Vagina (tissue), 2 donors: ENCODE data around the gene SRPK3. TPM values are rescaled to one million over a fixed set of nuclear protein-coding genes. Genes with fewer than 3 reads are reported as not detected.
A peak's percentile ranks its signal among the peaks of the same experiment; 100 is the strongest.
"Not testable (repeated sequence)": the region's sequence is repeated elsewhere in the genome, so short reads cannot be mapped to it uniquely, and the experiment has no call there.

Experiments used
- DNase-seq, 2 donors: peaks; one replicate each; pipeline ENCODE4 v3.0.0-alpha.2; 2017; ENCODE audit errors: extremely low spot score in 2 of 2
- H3K27ac ChIP-seq: fragments of 200-600 bp; sonication (generic); one replicate; pipeline ENCODE4 v1.5.1; 2019
- H3K27me3 ChIP-seq: fragments of 200-600 bp; sonication (generic); one replicate; pipeline ENCODE4 v1.5.1; 2019
- H3K36me3 ChIP-seq, 2 donors: fragments of 200-600 bp; sonication (generic); one replicate each; pipeline ENCODE4 v1.5.1; 2017 to 2019
- H3K4me1 ChIP-seq: fragments of 200-600 bp; sonication (generic); one replicate; pipeline ENCODE4 v1.5.1; 2019
- H3K4me3 ChIP-seq, 2 donors: fragments of 200-600 bp; sonication (generic); 1 replicate in 1 of 2; 2 replicates in 1 of 2; pipeline ENCODE4 v1.5.1; 2016 to 2019
- H3K9me3 ChIP-seq: fragments of 200-600 bp; sonication (generic); one replicate; pipeline ENCODE4 v1.5.1; 2019
- POLR2A ChIP-seq, 2 donors: fragments of 450-650 bp; IDR thresholded peaks; one replicate each; pipeline ENCODE4 v1.6.1; 2017; ENCODE audit warnings: antibody characterized with exemption in 2 of 2, mild to moderate bottlenecking in 2 of 2, moderate library complexity in 2 of 2
- POLR2AphosphoS5 ChIP-seq, 2 donors: sonication (generic); formaldehyde crosslinking; IDR thresholded peaks; one replicate each; pipeline ENCODE4 v1.9.0; 2017; ENCODE audit warnings: antibody characterized with exemption in 2 of 2, mild to moderate bottlenecking in 2 of 2, low read depth in 1 of 2; ENCODE audit not compliant: insufficient read depth in 1 of 2
- intact Hi-C: fragments of 100-400 bp; cut with DNase I; formaldehyde crosslinking; loops from one replicate; pipeline ENCODE4 v1.15.1; 2023
- total RNA-seq: library from RNA; depleted of rRNA; stranded (reverse); fragments of >200 nt; gene quantifications from one replicate; pipeline ENCODE4 v1.2.3, GENCODE V29; 2016
- TF ChIP-seq, protein P1 (sequence below), 3 experiments: fragments of 450-650 bp in 2 of 3; fragments of 200-600 bp in 1 of 3; sonication (generic) in 1 of 3; IDR thresholded peaks; one replicate each; pipeline ENCODE4 v1.5.1; 2017 to 2019; ENCODE audit warnings: antibody characterized with exemption in 3 of 3, mild to moderate bottlenecking in 2 of 3, moderate library complexity in 2 of 3

Gene SRPK3
- total RNA-seq, 1 donor from 2014 or later = 0.25 TPM

DNA sequence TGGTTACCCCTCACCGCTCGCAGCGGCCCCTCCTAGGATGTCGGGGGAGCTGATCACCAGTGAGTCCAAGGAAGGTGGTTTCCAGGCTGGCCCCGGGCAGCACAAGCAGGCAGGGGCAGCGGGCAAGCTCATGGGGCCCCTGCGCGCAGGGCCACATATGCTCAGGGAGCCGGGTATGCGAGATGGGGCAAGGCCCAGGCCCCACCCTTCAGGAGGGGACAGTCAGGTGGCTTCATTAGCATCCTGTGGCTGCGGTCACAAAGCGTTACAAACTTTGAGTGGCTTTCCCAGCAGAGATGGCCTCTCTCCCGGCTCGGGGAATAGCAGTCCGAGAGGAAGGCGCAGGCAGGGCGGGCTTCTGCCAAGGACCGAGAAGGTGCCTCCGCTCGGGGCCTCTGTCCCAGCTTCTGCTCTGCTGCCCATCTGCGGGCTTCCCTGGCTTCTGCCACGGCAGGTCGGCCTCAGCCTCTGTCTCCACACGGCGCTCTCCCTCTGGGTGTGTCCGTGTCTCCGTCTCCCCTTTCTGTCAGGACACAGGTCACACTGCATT is 42.7 kb upstream of the SRPK3 start:
- TF ChIP-seq, protein P1, sequence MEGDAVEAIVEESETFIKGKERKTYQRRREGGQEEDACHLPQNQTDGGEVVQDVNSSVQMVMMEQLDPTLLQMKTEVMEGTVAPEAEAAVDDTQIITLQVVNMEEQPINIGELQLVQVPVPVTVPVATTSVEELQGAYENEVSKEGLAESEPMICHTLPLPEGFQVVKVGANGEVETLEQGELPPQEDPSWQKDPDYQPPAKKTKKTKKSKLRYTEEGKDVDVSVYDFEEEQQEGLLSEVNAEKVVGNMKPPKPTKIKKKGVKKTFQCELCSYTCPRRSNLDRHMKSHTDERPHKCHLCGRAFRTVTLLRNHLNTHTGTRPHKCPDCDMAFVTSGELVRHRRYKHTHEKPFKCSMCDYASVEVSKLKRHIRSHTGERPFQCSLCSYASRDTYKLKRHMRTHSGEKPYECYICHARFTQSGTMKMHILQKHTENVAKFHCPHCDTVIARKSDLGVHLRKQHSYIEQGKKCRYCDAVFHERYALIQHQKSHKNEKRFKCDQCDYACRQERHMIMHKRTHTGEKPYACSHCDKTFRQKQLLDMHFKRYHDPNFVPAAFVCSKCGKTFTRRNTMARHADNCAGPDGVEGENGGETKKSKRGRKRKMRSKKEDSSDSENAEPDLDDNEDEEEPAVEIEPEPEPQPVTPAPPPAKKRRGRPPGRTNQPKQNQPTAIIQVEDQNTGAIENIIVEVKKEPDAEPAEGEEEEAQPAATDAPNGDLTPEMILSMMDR (IDR thresholded peaks at IDR 0.05) = no peak
- no peak for TF ChIP-seq POLR2AphosphoS5 (IDR thresholded peaks at IDR 0.05; ENCODE audit: insufficient read depth in 1 of 2, low read depth in 1 of 2)
- no peak for TF ChIP-seq POLR2A (IDR thresholded peaks at IDR 0.05)
- H3K4me3 ChIP-seq = no peak overlapping the region
- H3K27me3 ChIP-seq = no peaks in the 10 kb centered on the region
- H3K36me3 ChIP-seq = no peaks in the 10 kb centered on the region
- intact Hi-C loops = no loop called here
- H3K27ac ChIP-seq = no peak overlapping the region
- H3K4me1 ChIP-seq = no peaks in the 10 kb centered on the region
- no peaks in the 10 kb centered on the region for H3K9me3 ChIP-seq
- no peak for DNase-seq

DNA sequence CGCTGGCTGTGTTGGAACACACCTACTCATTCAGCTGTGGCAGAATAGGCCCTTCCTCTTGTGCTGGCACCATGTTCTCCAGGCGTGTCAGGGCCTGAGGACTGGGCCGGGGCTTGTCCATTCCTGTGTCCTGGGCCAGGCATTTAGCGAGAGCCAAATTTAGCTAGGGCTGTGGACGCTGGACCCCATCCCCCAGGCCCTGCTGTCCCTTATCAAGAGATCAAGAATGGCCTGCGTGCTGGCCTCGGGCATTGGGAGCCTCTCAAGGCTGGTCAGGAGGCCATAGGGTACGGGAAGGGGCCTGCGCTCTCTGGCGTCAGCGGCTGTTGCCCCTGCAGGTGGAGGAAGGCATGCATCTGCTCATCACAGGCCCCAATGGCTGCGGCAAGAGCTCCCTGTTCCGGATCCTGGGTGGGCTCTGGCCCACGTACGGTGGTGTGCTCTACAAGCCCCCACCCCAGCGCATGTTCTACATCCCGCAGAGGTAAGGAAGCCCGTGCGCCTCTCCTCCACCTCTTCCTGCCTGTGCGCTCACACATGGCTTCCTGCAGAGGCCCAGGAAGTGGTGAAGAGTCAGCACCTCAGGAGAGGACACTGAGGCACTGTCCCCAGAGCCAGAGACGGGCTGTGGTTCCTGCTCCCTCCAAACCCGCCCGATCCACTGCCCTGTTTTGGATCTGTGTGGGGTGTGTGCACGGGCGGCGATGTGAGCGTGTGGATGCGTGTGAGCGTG is 40.9 kb upstream of the SRPK3 start:
- no peak for DNase-seq
- TF ChIP-seq POLR2AphosphoS5 (IDR thresholded peaks at IDR 0.05; ENCODE audit: insufficient read depth in 1 of 2, low read depth in 1 of 2) (no peak), POLR2A (IDR thresholded peaks at IDR 0.05) (no peak)
- TF ChIP-seq, protein P1 (IDR thresholded peaks at IDR 0.05) = no peak
- intact Hi-C loops = no loop called here
- Histone ChIP-seq H3K4me1 (peaks cover 5% of the 10 kb centered on the region), H3K27ac (no peak overlapping the region), H3K36me3 (no peaks in the 10 kb centered on the region), H3K27me3 (no peaks in the 10 kb centered on the region), H3K4me3 (no peak overlapping the region), H3K9me3 (no peaks in the 10 kb centered on the region)

DNA sequence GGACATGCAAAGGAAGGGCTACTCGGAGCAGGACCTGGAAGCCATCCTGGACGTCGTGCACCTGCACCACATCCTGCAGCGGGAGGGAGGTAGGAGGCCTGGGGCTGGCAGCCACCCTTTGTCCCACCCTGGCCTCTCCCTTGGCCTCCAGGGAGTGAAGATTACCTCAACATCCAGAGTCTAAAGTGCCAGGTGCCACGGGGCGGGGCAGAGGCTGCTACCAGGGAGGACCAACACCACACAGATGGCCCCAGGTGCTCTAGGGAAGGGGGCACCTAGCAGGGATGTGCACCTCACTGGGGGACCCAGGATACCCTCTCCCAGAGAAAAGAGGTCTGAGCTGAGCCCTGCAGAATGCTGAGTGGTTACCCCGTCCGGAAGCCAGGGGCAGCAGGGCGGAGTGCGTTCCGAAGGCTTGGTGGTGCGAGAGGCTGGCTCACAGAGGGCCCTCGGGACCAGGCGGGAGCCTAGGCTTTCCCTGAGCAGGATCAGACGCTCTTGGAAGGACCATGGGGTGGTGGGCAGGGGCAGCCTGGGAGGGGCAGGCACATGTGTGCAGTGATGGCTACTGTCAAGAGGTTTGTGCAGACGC is 40.1 kb upstream of the SRPK3 start:
- H3K4me1 ChIP-seq = peaks cover 5% of the 10 kb centered on the region
- H3K9me3 ChIP-seq = no peaks in the 10 kb centered on the region
- TF ChIP-seq POLR2AphosphoS5 (IDR thresholded peaks at IDR 0.05; ENCODE audit: insufficient read depth in 1 of 2, low read depth in 1 of 2) (no peak), POLR2A (IDR thresholded peaks at IDR 0.05) (no peak)
- TF ChIP-seq, protein P1 (IDR thresholded peaks at IDR 0.05) = no peak
- no peak overlapping the region for H3K4me3 ChIP-seq
- DNase-seq = no peak
- intact Hi-C loops = no loop called here
- H3K27ac ChIP-seq = no peak overlapping the region
- no peaks in the 10 kb centered on the region for H3K27me3 ChIP-seq
- H3K36me3 ChIP-seq = no peaks in the 10 kb centered on the region

DNA sequence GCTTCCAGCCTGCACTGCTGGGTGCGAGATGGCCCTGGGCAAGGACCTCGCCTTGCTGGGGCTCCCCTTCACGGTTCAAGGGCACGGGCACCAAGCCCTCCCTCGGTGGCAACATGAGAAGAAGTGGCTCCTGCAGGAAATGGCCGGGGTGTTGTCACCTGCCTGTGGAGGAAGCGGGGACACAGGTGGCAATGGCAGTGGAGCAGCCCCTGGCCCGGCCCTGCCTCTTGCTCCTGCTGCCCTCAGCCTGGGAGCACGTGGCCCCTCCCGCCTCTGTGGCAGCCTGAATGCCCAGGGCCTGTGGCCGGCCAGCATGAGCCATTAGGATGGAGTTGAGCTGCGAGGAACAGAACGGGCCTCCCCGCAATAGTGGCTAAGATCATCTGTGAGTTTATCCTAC is 39.4 kb upstream of the SRPK3 start:
- H3K9me3 ChIP-seq = no peaks in the 10 kb centered on the region
- H3K36me3 ChIP-seq = no peaks in the 10 kb centered on the region
- TF ChIP-seq, protein P1 (IDR thresholded peaks at IDR 0.05) = no peak
- no peak for TF ChIP-seq POLR2AphosphoS5 (IDR thresholded peaks at IDR 0.05; ENCODE audit: insufficient read depth in 1 of 2, low read depth in 1 of 2)
- no peak for TF ChIP-seq POLR2A (IDR thresholded peaks at IDR 0.05)
- intact Hi-C loops = no loop called here
- no peak overlapping the region for H3K27ac ChIP-seq
- no peak overlapping the region for H3K4me3 ChIP-seq
- no peaks in the 10 kb centered on the region for H3K27me3 ChIP-seq
- DNase-seq = no peak
- H3K4me1 ChIP-seq = peaks cover 5% of the 10 kb centered on the region

DNA sequence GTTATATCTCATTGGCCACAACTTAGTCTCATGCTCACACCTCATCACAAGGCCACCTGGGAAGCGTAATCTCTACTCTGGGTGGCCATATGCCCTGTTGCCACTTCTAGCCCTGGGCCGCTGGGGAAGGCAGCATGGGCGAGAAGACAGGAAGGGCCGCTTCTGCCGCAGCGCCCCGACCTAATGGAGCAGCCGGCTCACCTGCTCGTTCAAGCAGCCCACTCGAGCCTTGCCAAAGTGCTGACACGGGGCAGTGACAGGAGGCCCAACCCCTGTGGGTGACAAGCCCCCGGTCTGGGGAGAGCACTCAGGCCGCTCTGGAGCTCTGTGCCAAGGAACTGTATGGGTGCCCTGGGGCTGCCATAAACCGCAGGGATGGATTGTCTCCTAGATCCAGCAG is 38.7 kb upstream of the SRPK3 start:
- H3K4me3 ChIP-seq, H3K27ac ChIP-seq, intact Hi-C loops, H3K36me3 ChIP-seq, H3K27me3 ChIP-seq, DNase-seq, H3K4me1 ChIP-seq, H3K9me3 ChIP-seq: not testable (repeated sequence)

DNA sequence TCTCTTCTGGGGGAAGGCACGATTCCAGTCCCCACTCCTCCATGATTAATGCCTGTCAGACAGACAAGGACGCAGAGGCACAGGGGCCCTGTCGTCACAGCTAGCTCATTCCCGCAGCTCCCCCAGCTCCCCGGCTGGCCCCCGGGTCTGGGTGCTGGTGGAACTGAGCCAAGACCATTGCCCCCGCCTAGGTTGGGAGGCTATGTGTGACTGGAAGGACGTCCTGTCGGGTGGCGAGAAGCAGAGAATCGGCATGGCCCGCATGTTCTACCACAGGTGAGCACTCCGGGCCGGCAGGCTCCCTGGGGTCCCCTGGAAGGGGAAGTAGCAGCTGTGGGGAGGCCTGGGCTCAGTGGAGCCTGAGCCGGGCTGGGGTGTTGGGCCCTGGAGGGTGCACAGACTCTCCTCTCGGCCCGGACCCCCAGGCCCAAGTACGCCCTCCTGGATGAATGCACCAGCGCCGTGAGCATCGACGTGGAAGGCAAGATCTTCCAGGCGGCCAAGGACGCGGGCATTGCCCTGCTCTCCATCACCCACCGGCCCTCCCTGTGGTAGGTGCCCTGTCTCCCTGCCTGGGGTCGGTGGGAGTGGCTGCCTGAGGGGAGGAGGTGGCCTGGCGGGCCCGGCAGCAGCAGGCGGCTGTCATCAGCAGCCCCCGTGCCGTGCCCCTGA is 37.9 kb upstream of the SRPK3 start:
- H3K4me3 ChIP-seq, H3K4me1 ChIP-seq, H3K36me3 ChIP-seq, H3K9me3 ChIP-seq, intact Hi-C loops, DNase-seq, H3K27me3 ChIP-seq: not testable (repeated sequence)
- peak overlapping the region; percentile 15 for H3K27ac ChIP-seq
